ENCODE results near the gene NCR3LG1.

NCR3LG1 gene

DNA sequence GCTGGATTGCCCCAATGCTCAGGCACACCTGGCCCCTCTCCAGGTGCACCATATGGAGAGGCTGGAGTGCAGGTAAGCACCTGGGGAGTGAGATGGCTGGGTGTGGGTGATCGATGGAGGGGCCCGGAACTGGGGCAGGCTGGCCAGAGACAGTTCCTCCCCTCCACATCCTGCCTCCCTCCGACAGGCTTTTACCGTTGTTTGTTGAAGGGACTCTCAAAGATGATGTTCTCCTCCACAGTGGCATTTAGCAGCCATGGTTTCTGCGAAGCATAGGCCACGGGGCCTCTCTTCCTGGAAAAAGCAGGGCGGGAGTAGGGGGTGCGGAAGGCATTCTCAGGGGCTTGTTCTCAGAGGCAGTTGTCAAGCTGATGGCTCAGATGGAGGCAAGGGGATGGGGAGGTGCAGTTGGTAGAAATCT is 62.7 kb downstream of the NCR3LG1 start:
- TF ChIP-seq, protein P1, sequence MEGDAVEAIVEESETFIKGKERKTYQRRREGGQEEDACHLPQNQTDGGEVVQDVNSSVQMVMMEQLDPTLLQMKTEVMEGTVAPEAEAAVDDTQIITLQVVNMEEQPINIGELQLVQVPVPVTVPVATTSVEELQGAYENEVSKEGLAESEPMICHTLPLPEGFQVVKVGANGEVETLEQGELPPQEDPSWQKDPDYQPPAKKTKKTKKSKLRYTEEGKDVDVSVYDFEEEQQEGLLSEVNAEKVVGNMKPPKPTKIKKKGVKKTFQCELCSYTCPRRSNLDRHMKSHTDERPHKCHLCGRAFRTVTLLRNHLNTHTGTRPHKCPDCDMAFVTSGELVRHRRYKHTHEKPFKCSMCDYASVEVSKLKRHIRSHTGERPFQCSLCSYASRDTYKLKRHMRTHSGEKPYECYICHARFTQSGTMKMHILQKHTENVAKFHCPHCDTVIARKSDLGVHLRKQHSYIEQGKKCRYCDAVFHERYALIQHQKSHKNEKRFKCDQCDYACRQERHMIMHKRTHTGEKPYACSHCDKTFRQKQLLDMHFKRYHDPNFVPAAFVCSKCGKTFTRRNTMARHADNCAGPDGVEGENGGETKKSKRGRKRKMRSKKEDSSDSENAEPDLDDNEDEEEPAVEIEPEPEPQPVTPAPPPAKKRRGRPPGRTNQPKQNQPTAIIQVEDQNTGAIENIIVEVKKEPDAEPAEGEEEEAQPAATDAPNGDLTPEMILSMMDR (IDR thresholded peaks at IDR 0.05; ENCODE audit: insufficient read depth, low read depth, low read length, missing control alignments) = no peak
- no peak overlapping the region for H3K4me3 ChIP-seq (ENCODE audit: low read depth, low read length)
- no peak for DNase-seq (ENCODE audit: low read depth)

DNA sequence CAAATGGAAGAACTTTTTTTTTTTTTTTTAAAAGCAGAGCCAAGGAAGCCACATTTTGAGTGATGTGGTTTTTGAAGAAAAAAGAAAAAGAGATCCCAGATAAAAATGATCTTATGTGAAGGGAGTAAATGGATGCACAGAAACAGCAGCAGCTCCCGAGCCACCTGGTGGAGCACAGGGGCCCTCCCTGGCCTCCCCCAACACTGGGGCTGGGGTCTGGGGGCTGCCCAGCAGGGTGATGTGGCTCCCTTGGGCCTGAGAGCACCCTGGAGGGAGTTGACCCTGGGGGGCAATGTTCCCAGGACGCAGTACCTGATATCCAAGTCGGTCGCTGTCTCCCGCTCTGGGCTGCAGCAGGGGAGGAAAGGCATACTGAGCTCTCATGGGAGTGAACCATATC is 63.4 kb downstream of the NCR3LG1 start:
- TF ChIP-seq, protein P1 (IDR thresholded peaks at IDR 0.05; ENCODE audit: insufficient read depth, low read depth, low read length, missing control alignments) = no peak
- H3K4me3 ChIP-seq (ENCODE audit: low read depth, low read length) = no peak overlapping the region
- no peak for DNase-seq (ENCODE audit: low read depth)

DNA sequence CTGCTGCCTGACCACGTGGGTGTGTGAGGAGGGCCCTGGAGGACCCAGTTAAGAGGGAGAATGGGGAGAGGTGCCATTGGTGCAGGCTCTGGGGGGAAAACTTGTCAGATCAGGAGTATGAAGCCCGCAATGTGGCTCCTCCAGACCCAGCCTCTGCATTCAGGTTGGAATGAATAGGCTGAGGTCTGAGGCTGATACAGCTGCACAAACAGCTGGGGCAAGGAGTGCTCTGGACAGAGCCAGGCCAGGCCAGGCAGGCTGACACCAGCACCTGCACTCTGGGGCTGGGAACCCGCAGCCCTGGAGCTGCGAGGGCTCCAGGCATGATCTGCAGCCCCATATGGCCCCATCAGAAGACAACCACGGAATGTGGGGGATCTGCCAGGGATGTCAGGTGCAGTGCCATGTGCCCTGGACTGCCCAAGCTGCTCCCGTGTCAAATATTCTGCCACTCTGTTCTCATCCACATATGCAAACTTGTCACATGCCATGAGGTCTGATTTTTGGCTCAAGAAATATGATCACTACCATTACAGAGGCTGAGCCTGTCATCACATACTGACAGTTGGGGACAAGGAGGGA is 64.0 kb downstream of the NCR3LG1 start:
- DNase-seq (ENCODE audit: low read depth) = no peak
- no peak overlapping the region for H3K4me3 ChIP-seq (ENCODE audit: low read depth, low read length)
- TF ChIP-seq, protein P1 (IDR thresholded peaks at IDR 0.05; ENCODE audit: insufficient read depth, low read depth, low read length, missing control alignments) = no peak

DNA sequence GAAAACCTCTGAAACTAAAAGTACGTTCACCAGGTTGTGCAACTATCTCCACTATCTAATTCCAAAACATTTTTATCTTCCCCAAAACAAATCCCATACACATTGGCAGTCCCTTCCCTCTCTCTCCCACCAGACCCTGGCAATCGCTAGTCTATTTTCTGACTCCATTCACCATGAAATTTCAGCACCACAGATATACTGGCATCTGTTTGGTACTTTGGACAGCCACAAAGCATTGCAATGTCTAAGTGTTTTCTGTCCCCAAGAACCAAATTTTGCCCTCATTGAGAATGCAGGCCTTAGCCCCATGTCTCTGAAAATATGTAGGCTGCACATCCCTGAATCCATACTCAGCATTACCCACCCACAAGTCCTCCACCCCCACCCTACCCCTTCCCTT is 64.9 kb downstream of the NCR3LG1 start:
- TF ChIP-seq, protein P1 (IDR thresholded peaks at IDR 0.05; ENCODE audit: insufficient read depth, low read depth, low read length, missing control alignments) = no peak
- no peak overlapping the region for H3K4me3 ChIP-seq (ENCODE audit: low read depth, low read length)
- no peak for DNase-seq (ENCODE audit: low read depth)

DNA sequence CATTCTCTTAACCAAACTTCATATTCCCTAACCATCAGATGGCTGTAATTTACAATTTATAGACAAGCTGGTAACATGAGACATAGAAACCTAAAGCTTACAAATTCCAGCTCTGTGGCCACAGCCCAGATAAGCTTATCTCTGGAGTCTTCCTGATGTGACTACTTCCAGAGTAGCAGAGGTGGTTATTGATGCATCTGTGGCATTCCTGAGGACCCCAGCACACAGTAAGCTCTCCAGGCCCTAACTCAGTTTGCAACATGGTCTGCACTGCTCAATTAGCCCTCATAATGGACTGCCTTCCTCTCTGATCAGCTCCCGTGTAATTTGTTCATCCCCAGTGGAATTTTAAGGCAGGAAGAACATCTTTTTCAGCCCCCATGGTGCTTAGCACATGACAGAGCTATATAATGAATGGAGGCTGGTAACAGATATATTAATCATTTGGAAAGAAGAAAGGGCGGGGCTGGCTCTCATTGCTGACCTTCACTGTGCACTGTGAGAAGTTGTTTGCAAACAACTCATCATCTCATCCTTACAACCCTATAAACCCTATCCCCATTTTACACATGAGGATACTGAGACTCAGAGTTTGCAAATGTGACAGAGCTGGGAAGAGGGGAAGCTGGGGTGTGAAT is 67.0 kb downstream of the NCR3LG1 start:
- H3K4me3 ChIP-seq (ENCODE audit: low read depth, low read length) = no peak overlapping the region
- TF ChIP-seq, protein P1 (IDR thresholded peaks at IDR 0.05; ENCODE audit: insufficient read depth, low read depth, low read length, missing control alignments) = no peak
- no peak for DNase-seq (ENCODE audit: low read depth)

DNA sequence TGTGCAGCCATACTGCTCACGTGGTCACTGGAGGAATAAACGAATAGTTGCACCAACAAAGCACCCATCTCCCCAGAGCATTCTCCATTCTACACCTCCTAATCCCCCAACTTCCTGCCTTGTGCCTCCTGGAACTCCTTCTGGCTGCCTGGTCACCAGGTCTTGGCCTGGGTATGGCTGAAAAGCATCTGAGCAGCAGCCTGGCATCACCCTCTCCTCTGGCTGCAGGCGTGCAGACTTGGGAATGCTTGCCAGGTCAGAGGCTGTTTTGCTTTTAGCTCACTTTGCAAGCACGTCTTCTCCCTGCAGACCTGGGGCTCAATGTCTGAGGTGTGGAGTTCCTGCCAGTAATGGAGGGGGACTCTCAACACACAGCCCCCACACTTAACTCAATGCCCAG is 70.2 kb downstream of the NCR3LG1 start:
- no peak for DNase-seq (ENCODE audit: low read depth)
- TF ChIP-seq, protein P1 (IDR thresholded peaks at IDR 0.05; ENCODE audit: insufficient read depth, low read depth, low read length, missing control alignments) = no peak
- no peak overlapping the region for H3K4me3 ChIP-seq (ENCODE audit: low read depth, low read length)
